Upper lobe of right lung (tissue), 1 donor: ENCODE data around the gene CD47. TPM values are rescaled to one million over a fixed set of nuclear protein-coding genes. Genes with fewer than 3 reads are reported as not detected.

Experiments
- ATAC-seq: fragments of 200-7000 bp; cut with Tn5 transposase; one replicate; pipeline ENCODE4 v1.9.1; 2020; ENCODE audit warnings: mild to moderate bottlenecking, moderate library complexity
- DNase-seq: peaks from one replicate; pipeline ENCODE4 v3.0.0-alpha.2; 2020
- H3K27ac ChIP-seq: fragments of 200-600 bp; one replicate; pipeline ENCODE4 v1.8.0; 2022
- H3K27me3 ChIP-seq: fragments of 200-600 bp; one replicate; pipeline ENCODE4 v1.8.0; 2022; ENCODE audit warnings: mild to moderate bottlenecking
- H3K36me3 ChIP-seq: fragments of 200-600 bp; one replicate; pipeline ENCODE4 v1.8.0; 2022
- H3K4me1 ChIP-seq: fragments of 200-600 bp; one replicate; pipeline ENCODE4 v1.8.0; 2022
- H3K4me3 ChIP-seq: fragments of 200-600 bp; one replicate; pipeline ENCODE4 v1.8.0; 2022; ENCODE audit warnings: mild to moderate bottlenecking
- H3K9me3 ChIP-seq: fragments of 200-600 bp; one replicate; pipeline ENCODE4 v1.8.0; 2022
- intact Hi-C: fragments of 100-400 bp; cut with DNase I; formaldehyde crosslinking; loops from one replicate; pipeline ENCODE4 v1.11.0; 2022
- total RNA-seq: library from RNA; stranded (reverse); fragmentation: NEBNext Ultra II Directional; extraction: Animal tissue kit (Norgen Biotek cat#: 25700); gene quantifications from one replicate; pipeline ENCODE4 v1.2.1, GENCODE V29; 2021
- TF ChIP-seq, protein P1 (sequence below): fragments of 200-600 bp; IDR thresholded peaks from one replicate; pipeline ENCODE4 v1.8.0; 2022; ENCODE audit warnings: antibody characterized with exemption
- donor health status: DM: no; HTN: yes; CAD: no; lungs with severe emphysema.

The CD47 gene
- total RNA-seq, 1 donor from 2014 or later: 228 TPM

DNA sequence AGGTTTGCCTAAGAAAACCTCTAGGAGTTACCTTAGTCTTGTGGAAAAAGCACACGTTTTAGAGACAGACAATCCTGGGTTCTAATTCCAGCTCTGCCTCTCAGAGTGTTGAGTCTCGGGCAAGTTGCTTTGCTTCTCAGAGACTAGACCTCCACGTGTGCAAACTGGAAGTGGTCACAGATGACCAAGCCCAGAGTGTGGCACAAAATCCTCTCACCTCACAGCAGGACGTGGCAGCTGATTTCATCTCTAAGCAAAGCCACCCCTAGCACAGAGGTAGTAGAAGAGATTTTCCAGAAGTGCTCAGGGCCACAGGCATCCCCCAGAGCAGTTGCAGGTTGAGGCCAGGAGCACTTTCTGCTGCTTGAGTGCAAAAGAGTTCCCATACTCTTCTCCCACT lies 79.2 kb downstream of the CD47 start:
- Histone ChIP-seq H3K4me3 (no peak overlapping the region), H3K27ac (no peak overlapping the region), H3K9me3 (no peaks in the 10 kb centered on the region), H3K36me3 (no peaks in the 10 kb centered on the region), H3K27me3 (no peaks in the 10 kb centered on the region), H3K4me1 (peaks cover 6% of the 10 kb centered on the region)
- TF ChIP-seq, protein P1, sequence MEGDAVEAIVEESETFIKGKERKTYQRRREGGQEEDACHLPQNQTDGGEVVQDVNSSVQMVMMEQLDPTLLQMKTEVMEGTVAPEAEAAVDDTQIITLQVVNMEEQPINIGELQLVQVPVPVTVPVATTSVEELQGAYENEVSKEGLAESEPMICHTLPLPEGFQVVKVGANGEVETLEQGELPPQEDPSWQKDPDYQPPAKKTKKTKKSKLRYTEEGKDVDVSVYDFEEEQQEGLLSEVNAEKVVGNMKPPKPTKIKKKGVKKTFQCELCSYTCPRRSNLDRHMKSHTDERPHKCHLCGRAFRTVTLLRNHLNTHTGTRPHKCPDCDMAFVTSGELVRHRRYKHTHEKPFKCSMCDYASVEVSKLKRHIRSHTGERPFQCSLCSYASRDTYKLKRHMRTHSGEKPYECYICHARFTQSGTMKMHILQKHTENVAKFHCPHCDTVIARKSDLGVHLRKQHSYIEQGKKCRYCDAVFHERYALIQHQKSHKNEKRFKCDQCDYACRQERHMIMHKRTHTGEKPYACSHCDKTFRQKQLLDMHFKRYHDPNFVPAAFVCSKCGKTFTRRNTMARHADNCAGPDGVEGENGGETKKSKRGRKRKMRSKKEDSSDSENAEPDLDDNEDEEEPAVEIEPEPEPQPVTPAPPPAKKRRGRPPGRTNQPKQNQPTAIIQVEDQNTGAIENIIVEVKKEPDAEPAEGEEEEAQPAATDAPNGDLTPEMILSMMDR: no peak
- DNase-seq (no peak), ATAC-seq (no peak)
- intact Hi-C loops: no loop called here

DNA sequence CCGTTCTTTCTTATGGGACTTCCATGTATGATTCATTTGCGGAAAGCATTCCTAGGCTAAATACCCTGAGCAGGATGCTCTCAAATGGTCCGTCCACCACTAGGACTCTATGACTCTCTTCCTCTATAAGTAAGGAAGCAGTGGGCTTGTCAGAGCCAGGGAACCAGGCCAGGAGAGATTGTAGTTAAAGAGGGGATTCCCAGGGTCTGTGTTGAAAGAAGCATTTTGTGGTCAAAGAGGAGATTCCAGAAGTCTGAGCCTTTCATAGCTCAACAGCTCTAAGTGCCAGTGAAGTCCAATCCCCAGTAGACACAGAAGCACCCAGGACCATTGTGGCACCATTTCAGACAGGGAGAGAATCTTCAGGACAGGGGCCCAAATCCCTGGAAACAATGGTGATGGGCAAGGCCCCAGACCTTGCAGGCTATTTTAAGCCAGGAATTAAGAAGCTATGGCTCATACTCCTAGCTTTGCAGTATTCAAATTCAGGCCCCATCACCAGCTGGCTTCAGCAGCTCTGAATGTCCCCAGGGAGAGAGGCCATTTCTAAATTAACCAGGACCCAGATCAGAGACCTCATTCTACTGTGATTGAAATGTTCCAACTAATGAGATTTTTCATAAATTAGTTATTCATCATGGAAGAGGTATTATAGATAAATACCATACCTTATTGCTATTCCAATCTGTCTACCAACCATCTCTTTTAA lies 81.7 kb downstream of the CD47 start:
- TF ChIP-seq, protein P1: no peak
- ATAC-seq (no peak), DNase-seq (no peak)
- intact Hi-C loops: no loop called here
- Histone ChIP-seq H3K27me3 (no peaks in the 10 kb centered on the region), H3K9me3 (no peaks in the 10 kb centered on the region), H3K4me3 (no peak overlapping the region), H3K27ac (no peak overlapping the region), H3K36me3 (no peaks in the 10 kb centered on the region), H3K4me1 (peaks cover 13% of the 10 kb centered on the region)

DNA sequence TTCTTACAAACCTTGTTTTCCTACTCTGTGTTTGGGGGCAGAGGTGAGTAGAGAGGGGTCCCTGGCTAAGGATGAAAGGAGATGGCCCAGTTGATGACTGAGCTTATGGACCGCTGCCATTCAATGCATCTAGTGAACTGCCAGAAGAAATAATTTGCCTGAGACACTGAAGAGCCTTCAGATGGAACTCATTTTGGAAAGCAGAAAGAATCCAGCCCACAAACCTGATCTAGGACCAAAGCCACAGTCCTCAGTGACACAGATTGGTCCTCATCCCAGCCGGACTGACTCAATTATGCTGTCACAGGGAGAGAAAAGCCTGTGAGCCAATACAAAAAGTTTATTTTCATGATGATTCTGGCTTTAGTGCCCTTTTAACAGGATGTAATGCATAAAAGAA lies 82.7 kb downstream of the CD47 start:
- TF ChIP-seq, protein P1: no peak
- Histone ChIP-seq H3K36me3 (no peaks in the 10 kb centered on the region), H3K9me3 (no peaks in the 10 kb centered on the region), H3K4me1 (peaks cover 13% of the 10 kb centered on the region), H3K27ac (no peak overlapping the region), H3K4me3 (no peak overlapping the region), H3K27me3 (no peaks in the 10 kb centered on the region)
- intact Hi-C loops: no loop called here
- DNase-seq (no peak), ATAC-seq (no peak)

DNA sequence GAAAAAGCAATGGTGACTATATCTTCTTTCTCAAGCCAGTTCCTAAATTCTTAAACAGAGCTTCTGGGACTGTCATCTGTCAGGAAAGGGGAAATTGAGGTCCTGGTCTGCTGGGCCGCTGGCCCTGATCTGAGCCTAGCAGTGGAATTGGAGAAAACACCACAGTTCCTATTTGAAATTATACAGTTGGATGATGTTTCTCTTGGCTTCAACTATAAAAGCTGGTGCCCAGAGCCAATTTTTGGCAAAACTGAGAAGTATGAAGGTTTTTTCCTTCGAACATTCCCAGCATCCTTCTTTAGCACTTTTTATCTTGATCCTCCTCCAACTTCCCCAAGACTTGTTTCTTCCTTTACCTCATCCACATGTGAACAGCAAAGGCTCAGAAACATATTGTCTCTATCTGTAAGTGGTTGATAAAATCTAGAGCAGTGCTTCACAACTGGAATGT lies 83.9 kb downstream of the CD47 start:
- no peak overlapping the region for H3K4me3 ChIP-seq
- DNase-seq (no peak), ATAC-seq (peak; percentile 35)
- TF ChIP-seq, protein P1: no peak
- intact Hi-C loops: no loop called here
- H3K27me3 ChIP-seq: no peaks in the 10 kb centered on the region
- H3K9me3 ChIP-seq: no peaks in the 10 kb centered on the region
- H3K36me3 ChIP-seq: no peaks in the 10 kb centered on the region
- H3K27ac ChIP-seq: peak overlapping the region; percentile 45
- H3K4me1 ChIP-seq: peaks cover 15% of the 10 kb centered on the region

DNA sequence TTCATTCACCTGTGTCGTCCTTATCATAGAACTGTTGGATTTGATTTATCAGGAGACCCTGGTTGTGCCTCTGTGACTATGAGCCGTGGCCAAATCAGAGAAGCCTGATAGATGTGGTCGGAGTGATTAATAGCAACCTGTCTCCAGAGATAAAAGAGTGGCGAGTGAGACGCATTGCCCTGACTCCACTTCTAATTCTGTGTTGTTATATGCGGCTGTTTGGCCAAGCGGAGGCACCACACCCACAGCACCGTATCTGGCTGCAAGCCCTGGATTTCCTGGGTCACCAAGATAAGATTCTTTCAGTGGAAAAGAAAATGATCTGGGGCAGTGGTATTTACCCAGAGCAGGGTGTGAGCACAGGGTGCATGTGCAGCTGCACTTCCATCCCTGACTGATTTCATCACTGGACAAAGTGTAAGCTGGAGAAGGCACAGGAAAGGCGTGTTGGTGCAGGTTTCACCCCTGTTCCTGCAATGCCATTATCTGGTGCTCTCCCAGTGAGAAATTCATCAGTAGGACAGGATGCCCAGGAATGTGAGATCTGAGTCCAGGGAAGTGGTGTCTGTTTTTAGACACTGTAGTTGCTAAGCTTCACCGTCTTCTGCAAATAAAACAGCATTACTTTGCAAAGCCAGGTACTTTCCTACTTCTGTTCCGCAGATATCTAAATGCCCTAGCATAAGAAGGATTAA lies 84.6 kb downstream of the CD47 start:
- intact Hi-C loops: no loop called here

More for the DNA sequence above, 84.6 kb downstream of the CD47 start:
- Histone ChIP-seq H3K27me3 (no peaks in the 10 kb centered on the region), H3K9me3 (no peaks in the 10 kb centered on the region), H3K4me1 (peaks cover 18% of the 10 kb centered on the region), H3K4me3 (peak overlapping the region; percentile 4), H3K36me3 (no peaks in the 10 kb centered on the region), H3K27ac (peak overlapping the region; percentile 45)
- no peak for DNase-seq
- peak; percentile 64 for ATAC-seq
- TF ChIP-seq, protein P1: no peak
